GM19452 (cell line): ENCODE measurements around the gene SLC16A5.
"Not testable (repeated sequence)": the region's sequence is repeated elsewhere in the genome, so short reads cannot be mapped to it uniquely, and the experiment has no call there.

Experiments
- ATAC-seq: cut with Tn5 transposase; IDR thresholded peaks from one replicate; pipeline ENCODE4 v1.9.1; 2021; ENCODE audit not compliant: unreplicated experiment

SLC16A5 gene

DNA sequence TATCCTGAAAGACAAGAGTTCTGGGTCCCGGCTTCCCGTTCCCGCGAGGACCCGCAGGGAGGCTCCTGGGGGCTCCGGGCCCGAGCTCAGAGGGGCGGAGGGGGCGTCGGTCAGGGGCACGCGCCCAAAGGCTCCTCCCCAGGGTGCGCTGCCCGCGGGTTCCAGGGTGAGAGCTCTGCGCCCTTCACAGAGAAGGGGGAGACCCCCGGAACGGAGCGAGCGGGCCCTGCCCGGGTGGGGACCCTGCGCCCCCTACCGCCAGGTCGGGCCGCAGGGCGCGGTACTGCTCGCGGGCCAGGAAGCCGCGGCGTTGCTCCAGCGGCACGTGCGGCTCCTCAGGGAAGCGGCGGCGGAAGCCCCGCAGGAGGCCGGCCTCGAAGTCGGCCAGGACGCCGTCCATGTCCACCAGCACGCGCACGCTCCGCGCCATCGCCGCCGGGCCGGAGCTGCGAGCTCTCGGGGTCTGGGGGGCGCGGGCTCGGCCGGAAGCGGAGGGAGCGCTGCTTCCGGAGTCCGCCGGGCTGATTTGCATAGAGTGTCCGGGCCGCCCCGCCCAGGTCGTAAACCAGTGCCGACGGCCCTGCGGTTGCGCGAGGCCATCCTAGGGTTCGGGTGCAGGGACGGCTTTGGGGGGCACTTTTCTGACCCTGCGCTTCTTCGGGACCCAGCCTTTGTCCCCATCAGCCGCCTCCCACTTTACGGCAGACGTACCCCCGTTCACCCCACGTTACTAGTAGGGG lies 43.7 kb downstream of the SLC16A5 start, which contains the start of gene NT5C:
Gene NT5C (minus strand): TSS at position 465 of the 740 bp plus-strand sequence. CDS start 35 bp downstream, at position 430.
- peak; percentile 79 for ATAC-seq

DNA sequence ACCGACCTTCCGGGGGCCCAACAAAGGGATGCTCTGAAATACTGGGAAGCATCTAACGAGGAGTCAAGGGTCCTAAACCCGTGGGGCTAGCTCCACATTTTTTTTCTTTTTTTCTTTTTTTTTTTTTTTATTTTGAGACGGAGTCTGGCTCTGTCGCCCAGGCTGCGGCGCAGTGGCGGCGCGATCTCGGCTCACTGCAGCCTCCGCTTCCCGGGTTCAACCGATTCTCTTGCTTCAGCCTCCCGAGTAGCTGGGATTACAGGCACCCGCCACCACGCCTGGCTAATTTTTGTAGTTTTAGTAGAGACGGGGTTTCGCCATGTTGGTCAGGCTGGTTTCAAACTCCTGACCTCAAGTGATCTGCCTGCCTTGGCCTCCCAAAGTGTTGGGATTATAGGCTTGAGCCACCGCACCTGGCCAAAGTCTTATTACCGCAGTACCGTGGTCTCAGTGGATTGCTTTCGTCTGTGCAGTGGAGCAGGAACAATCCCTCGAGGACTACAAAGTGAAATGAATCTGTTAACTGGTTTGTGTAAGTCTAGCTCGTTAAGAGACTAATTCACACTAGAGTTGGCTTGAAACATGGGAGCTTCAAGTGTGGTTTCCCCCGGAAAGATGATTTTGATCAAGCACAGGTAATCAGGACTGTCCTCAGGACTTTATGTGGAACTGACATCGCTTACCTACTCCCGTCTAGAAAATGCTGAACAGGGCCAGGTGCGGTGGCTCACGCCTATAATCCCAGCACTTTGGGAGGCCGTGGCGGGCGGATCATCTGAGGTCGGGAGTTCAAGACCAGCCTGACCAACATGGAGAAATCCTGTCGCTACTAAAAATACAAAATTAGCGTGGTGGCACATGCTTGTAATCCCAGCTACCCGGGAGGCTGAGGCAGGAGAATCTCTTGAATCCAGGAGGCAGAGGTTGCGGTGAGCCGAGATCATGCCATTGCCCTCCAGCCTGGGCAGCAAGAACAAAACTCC lies 44.6 kb downstream of the SLC16A5 start:
- not testable (repeated sequence) for ATAC-seq

DNA sequence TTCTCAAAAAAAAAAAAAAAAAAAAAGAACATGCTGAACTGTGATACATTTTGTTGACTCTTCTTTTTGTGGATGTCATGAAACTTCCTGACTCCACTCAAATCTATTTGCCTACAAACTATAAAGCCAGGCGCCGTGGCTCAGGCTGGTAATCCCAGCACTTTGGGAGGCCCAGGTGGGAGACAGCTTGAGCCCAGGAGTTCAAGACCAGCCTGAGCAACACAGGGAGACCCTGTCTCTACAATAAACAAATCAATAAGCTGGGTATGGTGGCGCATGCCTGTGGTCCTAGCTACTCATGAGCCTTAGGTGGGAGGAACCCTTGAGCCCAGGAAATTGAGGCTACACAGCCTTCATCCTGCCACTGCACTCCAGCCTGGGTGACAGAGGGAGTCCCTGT lies 45.2 kb downstream of the SLC16A5 start:
- ATAC-seq = no peak

DNA sequence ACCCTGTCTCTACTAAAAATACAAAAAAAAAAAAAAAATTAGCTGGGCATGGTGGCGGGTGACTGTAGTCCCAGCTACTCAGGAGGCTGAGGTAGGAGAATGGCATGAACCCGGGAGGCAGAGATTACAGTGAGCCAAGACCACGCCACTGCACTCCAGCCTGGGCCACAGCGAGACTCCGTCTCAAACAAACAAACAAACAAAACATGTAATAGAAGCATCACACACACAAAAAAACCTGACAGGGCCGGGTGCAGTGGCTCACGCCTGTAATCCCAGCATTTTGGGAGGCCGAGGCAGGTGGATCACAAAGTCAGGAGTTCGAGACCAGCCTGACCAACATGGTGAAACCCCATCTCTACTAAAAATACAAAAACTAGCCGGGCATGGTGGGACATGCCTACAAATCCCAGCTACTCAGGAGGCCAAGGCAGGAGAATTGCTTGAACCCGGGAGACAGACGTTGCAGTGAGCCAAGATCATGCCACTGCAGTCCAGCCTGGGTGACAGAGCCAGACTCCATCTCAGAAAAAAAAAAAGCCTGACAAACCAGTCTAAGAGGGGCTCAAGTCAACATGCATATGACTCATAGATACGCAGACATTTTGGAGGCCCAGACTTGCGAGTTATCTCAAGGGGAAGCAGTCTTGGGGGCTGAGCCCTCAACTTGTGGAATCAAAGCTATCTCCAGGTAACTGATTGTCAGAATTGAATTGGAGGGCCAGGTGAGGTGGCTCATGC lies 46.0 kb downstream of the SLC16A5 start:
- ATAC-seq = not testable (repeated sequence)

DNA sequence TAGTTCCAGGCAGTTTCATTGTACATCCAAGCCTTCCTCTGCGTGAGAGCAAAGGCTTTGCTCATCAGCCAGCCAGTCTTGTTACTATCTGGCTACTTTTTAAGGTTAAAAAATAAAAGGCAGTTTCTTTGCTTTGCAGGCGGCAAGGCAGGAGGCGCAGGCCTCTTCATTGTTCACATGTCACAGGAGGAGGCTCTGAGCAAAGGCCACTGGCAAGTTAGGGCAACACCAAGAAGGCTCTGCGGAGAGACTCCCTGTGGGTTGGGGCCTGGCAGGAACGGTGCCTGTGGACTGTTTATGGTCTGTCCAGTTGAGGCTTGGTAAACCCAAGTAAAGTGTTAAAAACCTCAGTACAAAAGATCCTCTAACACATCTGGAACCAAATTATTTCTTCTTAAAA lies 47.7 kb downstream of the SLC16A5 start:
- ATAC-seq = no peak

DNA sequence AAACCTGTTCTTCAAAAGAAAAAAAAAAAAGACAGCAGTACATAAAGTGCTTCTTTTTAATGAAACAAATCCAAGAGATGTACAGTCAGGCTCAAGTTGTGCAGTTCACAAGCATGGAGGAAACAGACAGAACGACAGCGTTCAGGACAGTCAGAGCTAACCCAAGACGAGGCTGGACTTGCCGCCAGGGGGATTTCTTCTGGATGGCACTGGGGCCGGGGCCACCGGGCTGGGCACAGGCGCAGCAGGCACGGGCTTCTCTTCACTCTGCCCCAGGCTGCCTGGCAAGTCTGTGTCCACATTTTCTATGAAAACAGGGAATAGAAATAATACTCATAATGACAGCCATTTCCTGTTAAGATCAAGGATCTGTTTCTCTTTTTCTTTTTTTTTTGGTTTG lies 48.2 kb downstream of the SLC16A5 start:
- no peak for ATAC-seq

DNA sequence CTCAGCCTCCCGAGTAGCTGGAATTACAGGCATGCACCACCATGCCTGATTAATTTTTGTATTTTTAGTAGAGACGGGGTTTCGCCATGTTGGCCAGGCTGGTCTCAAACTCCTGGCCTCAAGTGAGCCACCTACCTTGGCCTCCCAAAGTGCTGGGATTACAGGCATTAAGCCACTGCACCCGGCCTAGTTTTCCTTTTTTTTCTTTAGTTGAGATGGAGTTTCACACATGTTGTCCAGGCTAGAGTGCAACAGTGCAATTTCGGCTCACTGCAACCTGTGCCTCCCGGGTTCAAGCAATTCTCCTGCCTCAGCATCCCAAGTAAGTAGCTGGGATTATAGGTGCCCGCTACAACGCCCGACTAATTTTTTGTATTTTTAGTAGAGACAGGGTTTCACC lies 50.0 kb downstream of the SLC16A5 start:
- ATAC-seq = not testable (repeated sequence)

DNA sequence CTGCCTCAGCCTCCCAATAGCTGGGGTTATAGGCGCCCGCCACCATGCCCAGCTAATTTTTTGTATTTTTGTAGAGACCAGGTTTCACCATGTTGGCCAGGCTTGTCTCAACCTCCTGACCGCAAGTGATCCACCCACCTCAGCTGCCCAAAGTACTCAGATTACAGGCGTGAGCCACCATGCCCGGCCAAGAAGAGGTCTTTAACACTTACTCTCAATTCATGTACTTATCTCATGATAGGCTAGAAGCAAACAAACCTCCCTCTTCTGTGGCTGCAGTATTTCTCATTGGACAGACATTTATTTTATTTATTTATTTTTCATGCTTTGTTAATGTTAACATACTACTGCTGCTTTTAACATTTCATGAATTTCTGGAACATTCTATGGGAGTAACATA lies 50.8 kb downstream of the SLC16A5 start:
- no peak for ATAC-seq

DNA sequence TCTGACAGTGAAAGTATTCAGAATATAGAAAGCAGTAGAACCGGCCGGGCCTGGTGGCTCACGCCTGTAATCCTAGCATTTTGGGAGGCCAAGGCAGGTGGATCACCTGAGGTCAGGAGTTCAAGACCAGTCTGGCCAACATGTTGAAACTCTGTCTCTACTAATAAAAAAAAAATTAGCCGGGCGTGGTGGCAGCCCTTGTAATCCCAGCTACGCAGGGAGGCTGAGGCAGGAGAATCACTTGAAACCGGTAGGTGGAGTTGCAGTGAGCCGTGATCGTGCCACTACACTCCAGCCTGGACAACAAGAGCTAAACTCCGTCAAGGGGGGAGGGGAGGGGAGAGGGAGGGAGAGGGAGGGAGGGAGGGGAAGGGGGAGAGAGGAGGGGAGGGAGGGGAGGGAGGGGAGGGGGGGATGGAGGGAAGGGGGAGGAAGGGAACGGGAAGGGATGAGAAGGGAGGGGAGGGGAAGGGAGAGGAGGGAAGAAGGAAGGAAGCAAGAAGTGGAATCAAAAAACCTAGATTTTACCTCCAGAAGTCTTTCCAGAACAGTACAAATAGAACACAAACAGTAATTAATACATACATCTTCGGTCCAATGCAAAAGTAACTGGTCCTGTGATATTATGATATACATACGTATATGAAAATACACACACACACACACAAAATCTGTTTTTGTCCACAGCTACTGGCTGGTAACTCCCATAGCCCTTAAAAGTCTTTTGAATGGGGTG lies 54.6 kb downstream of the SLC16A5 start:
- ATAC-seq = no peak

DNA sequence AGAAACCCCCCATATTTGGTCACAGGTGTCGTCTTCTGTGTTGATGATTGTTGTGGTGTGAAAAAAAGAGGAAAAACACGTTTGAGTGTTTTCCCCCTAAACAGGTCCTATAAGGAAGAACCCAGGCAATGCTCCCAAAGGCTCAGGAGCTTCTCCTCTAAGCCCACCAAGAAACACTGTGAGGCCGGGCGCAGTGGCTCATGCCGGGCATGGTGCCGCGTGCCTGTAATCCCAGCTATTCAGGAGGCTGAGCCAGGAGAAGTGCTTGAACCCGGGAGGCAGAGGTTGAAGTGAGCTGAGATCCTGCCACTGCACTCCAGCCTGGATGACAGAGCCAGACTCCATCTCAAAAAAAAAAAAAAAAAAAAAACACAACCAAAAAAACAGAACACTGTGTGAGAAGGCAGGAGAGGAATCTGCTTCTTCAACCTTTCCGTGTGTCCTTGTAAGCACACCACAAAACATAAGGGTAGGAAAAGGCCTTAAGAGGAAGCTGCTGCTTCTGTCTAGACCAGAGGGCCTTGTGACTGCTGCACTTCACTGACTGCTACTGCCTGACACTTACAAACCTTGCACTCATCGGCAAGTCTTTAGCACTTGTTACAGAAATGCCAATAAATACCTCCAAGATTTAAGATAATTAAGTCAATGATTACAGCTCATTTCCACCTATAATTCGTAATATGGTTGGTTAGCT lies 57.2 kb downstream of the SLC16A5 start:
- ATAC-seq = no peak

DNA sequence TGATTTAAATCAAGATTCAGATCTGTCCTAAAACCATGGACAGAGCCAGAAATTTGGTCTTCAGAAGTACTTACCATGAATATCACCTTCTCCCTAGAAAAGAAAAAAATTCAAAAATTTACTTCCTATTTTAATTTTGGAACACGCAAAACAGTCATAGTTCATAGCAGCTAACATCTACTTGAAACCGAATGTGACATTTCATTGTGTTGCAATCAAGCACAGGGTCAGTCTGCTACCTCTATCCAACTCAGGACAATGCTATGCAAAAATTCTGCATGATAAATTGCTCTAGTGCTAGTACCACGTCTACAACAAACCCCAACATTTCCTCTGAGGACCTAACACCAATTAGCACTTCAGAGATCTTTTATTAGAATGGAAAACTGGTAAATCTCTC lies 58.8 kb downstream of the SLC16A5 start:
- ATAC-seq = no peak

DNA sequence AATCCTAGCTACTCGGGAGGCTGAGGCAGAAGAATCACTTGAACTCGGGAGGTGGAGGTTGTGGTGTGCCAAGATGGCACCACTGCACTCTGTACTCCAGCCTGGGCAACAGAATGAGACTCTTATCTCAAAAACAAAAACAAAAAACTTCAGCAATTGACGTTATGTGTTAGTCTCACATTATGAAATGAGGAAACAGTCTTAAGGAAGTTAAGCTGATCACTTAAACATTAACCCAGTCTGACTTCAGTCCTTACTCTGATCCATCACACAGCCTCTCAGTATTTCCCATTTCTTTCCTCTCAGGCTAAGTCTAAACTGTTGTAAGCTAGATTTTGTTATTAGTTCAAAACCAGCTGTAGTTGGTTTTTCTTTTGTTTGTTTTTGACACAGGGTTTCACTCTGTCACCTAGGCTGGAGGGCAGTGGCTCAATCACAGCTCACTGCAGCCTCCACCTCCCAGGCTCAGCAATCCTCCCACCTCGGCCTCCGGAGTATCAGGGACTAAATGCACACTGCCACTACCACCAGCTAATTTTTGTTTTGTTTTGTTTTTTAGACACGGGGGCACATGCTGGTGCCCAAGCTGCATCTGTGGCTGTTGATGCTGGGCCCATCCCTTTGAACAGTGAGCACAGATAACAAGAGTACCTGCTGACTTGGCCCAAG lies 60.3 kb downstream of the SLC16A5 start:
- no peak for ATAC-seq

DNA sequence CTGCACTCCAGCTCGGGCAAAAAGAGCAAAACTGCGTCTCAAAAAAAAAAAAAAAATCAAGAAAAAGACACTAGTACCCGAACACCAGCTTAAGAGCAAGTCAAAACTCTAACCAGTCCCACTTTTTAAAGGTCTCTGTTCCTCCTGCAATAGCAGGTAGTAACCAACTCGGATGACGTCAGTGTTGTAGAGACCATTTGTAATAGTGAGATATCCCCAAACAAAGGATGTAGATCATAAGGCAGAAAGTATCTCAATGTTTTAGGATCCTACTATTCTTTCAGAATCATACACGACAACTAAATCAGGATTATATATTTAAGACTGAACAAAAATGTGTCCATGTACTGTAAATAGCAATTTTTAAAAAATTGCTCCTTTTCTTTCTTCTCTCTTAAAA lies 64.2 kb downstream of the SLC16A5 start:
- ATAC-seq = no peak

DNA sequence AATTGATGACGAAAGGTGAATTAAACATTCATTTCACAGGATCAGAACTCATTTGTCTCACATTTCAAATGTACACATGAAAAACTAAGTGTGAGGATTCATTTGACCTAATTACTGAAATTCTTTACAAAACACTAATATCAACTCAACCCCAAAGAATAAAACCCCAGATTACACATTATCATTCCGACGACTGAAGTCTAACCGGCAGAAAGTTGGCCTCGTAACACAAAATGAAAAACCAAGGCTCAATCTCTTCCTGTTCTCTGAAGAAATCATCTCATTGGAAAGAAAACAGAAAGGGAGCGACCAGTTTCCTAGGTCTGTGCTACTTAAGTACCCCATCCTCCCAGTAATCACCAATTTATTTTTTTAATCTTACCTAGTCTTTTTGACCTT lies 64.8 kb downstream of the SLC16A5 start:
- no peak for ATAC-seq

DNA sequence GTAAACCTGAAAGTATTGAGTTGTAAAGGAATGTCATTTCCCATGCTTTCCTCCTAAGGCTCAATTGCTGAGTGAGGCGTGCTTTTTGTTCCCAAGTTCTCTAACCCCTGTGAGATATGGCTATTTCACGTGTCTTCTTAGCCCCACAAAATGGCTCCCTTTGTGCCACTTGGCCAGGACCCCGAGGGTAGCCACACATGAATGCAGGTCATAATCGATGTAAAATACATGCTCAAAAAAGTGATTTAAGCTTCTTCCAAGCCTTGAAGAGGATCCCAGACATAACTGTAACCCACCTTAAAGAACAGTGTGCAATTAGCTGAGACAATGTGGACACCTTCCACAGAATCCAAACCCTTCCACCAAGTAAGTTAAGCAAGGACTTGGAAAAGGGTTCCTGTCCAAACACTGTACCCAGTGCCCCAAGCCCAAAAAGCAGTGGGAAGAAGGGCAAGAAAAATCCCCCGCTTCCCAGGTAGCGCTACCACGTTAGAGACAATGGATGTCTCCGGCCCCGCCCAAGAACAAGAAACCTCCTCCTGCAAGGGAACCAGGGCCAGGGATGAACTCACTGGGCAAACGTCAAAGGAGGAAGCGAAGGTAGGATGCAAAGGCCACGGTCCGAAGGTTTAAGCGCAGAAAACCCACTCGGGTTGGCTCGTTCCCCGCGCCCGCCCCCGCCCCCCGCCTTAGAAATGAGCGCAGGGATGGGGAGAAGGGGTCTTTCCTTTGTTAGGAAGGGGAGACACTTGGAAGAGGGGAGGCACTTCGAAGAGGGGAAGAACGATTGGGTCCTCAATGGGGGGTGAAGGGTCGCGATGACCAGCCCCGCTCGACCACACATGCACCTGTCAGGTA lies 65.4 kb downstream of the SLC16A5 start:
- no peak for ATAC-seq

DNA sequence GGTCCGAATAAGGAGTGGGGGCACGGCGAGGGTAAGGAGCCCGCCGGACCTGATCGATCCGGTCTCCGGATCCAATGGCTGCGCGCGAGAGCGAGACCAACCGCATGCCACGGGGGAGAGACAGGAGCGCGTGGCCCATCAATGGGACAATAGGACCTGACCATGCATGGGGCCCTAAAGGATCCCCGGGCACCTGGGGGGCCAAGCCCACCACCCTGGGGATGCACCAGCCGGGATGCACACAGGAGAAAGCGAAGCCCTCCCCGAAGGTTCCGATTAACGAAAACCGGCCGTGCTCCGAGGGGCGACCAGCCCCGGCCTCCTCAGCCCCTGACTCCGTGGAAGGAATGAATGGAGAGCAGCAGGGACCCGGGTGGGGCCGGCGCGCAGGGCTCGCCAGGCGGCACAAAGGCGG lies 66.0 kb downstream of the SLC16A5 start:
- peak; percentile 7 for ATAC-seq

DNA sequence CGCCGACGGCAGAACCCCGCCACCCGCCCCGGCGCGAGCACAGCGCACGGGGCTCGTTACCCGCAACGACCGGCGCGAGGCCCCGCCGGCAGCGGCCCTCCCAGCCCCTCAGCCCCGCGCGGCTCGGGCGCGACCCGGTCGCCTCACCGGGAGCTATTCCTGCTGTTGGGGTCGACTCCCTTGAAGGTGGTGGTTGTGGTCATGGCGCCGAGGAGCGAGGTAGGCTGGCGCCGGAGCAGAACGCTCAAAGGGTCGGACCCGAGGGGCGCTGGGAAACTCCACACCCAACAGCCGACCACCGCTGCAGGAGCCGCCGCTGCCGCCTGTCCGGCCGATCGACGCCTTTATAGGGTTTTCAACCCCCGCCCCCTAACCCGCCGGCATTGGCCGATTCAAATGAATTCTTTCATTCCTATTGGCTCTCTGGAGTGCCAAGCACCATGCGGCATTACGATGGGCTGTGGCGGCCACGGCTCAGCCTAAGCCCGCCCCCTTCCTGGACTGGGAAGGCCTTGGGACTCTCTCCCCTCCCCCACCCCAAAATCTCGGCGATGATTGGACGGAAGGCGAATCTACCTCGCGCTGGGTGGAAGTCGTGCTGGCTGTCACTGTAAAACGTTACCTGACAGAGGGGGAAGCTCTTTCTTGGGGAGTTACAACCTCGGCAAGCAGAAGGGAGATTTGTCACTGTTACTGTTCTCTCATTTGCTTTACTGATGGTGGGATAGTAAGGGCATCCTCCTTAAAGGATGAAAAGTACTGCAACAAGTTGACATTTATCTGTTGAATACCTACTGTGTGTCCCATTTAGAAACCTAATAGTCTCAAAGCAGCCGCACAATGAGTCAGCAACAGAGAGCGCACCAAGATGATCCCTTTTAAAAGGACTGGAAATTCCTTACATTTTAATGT lies 66.7 kb downstream of the SLC16A5 start, which contains the start of gene JPT1:
Gene JPT1 (minus strand): TSS at position 318 of the 912 bp plus-strand sequence. CDS start 115 bp downstream, at position 203.
- peak; percentile 92 for ATAC-seq
